ENCODE data around the gene GCNA. TPM values are rescaled to one million over a fixed set of nuclear protein-coding genes. Genes with fewer than 3 reads are reported as not detected.

Gene GCNA
- total and polyA plus RNA-seq, 2 donors (not counting 1 experiment from before 2014, with no cell fraction given), result 0.74 to 2.3 TPM

DNA sequence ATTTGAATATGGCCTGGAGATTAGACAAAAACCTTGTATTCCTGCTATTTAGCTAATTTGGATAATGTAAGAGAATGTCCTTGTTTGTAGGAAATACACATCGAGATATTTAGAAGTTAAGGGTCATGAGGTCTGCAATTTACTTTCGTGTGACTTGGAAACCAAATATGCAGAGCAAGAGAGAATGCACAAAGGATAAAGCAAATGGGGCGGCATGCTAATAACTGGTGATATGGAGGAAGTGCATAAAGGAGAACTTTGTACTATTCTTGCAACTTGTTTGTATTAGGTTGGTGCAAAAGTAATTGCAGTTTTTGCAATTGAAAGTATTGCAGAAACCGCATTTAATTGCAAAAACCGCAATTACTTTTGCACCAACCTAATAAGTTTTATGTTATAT is 47.2 kb downstream of the GCNA start:
- Histone ChIP-seq H3K9me3 (ENCODE audit: control insufficient read depth, insufficient read depth, low read depth, low read length) (no peaks in the 10 kb centered on the region), H3K79me2 (ENCODE audit: control insufficient read depth, insufficient read depth, low read length) (no peaks in the 10 kb centered on the region), H3K27ac (ENCODE audit: insufficient read depth, low read length) (no peak overlapping the region), H3K27me3 (ENCODE audit: control insufficient read depth, insufficient read depth, low read length) (no peaks in the 10 kb centered on the region), H3K4me1 (ENCODE audit: control insufficient read depth, extremely low read depth, insufficient read depth, low read length) (peaks cover 3% of the 10 kb centered on the region), H3K9ac (ENCODE audit: insufficient read depth, low read length) (no peak overlapping the region), H3K4me3 (replicated peaks in 1 of 4; ENCODE audit: control extremely low read depth in 1 of 4, insufficient read depth in 1 of 4, low read depth in 3 of 4, low read length in 4 of 4) (no peak overlapping the region), H3K36me3 (ENCODE audit: control insufficient read depth, insufficient read depth, low read length) (no peaks in the 10 kb centered on the region), H3K4me2 (ENCODE audit: extremely low read depth, insufficient read depth, low read length) (no peak overlapping the region), H4K20me1 (ENCODE audit: control insufficient read depth, extremely low read depth, insufficient read depth, low read length) (no peaks in the 10 kb centered on the region), H2AFZ (ENCODE audit: low read length) (no peak overlapping the region)
- no peak for TF ChIP-seq EZH2 (IDR thresholded peaks at IDR 0.05; ENCODE audit: low read length, missing control alignments)
- TF ChIP-seq, protein P1, sequence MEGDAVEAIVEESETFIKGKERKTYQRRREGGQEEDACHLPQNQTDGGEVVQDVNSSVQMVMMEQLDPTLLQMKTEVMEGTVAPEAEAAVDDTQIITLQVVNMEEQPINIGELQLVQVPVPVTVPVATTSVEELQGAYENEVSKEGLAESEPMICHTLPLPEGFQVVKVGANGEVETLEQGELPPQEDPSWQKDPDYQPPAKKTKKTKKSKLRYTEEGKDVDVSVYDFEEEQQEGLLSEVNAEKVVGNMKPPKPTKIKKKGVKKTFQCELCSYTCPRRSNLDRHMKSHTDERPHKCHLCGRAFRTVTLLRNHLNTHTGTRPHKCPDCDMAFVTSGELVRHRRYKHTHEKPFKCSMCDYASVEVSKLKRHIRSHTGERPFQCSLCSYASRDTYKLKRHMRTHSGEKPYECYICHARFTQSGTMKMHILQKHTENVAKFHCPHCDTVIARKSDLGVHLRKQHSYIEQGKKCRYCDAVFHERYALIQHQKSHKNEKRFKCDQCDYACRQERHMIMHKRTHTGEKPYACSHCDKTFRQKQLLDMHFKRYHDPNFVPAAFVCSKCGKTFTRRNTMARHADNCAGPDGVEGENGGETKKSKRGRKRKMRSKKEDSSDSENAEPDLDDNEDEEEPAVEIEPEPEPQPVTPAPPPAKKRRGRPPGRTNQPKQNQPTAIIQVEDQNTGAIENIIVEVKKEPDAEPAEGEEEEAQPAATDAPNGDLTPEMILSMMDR (conservative IDR thresholded peaks at IDR 0.05 in 1 of 2, IDR thresholded peaks at IDR 0.05 in 1 of 2; ENCODE audit: low read depth in 1 of 2, low read length in 2 of 2), result no peak
- no peak for DNase-seq (ENCODE audit: low read depth in 2 of 2)

- Histone ChIP-seq H3K27ac (ENCODE audit: insufficient read depth, low read length) (no peak overlapping the region), H3K27me3 (ENCODE audit: control insufficient read depth, insufficient read depth, low read length) (no peaks in the 10 kb centered on the region), H3K4me2 (ENCODE audit: extremely low read depth, insufficient read depth, low read length) (no peak overlapping the region), H3K36me3 (ENCODE audit: control insufficient read depth, insufficient read depth, low read length) (no peaks in the 10 kb centered on the region), H4K20me1 (ENCODE audit: control insufficient read depth, extremely low read depth, insufficient read depth, low read length) (no peaks in the 10 kb centered on the region), H3K4me3 (replicated peaks in 1 of 4; ENCODE audit: control extremely low read depth in 1 of 4, insufficient read depth in 1 of 4, low read depth in 3 of 4, low read length in 4 of 4) (no peak overlapping the region), H2AFZ (ENCODE audit: low read length) (no peak overlapping the region), H3K79me2 (ENCODE audit: control insufficient read depth, insufficient read depth, low read length) (no peaks in the 10 kb centered on the region), H3K9ac (ENCODE audit: insufficient read depth, low read length) (no peak overlapping the region), H3K9me3 (ENCODE audit: control insufficient read depth, insufficient read depth, low read depth, low read length) (no peaks in the 10 kb centered on the region), H3K4me1 (ENCODE audit: control insufficient read depth, extremely low read depth, insufficient read depth, low read length) (peaks cover 3% of the 10 kb centered on the region)
- TF ChIP-seq, protein P1 (conservative IDR thresholded peaks at IDR 0.05 in 1 of 2, IDR thresholded peaks at IDR 0.05 in 1 of 2; ENCODE audit: low read depth in 1 of 2, low read length in 2 of 2), result no peak
- TF ChIP-seq EZH2 (IDR thresholded peaks at IDR 0.05; ENCODE audit: low read length, missing control alignments), result no peak
- no peak for DNase-seq (ENCODE audit: low read depth in 2 of 2)
Measured at GRCh38 chrX:71626576-71626975, 48.3 kb downstream of the GCNA start.

- Histone ChIP-seq H3K9ac (ENCODE audit: insufficient read depth, low read length) (no peak overlapping the region), H3K27me3 (ENCODE audit: control insufficient read depth, insufficient read depth, low read length) (no peaks in the 10 kb centered on the region), H3K4me1 (ENCODE audit: control insufficient read depth, extremely low read depth, insufficient read depth, low read length) (peaks cover 3% of the 10 kb centered on the region), H2AFZ (ENCODE audit: low read length) (no peak overlapping the region), H3K27ac (ENCODE audit: insufficient read depth, low read length) (no peak overlapping the region), H4K20me1 (ENCODE audit: control insufficient read depth, extremely low read depth, insufficient read depth, low read length) (no peaks in the 10 kb centered on the region), H3K9me3 (ENCODE audit: control insufficient read depth, insufficient read depth, low read depth, low read length) (no peaks in the 10 kb centered on the region), H3K4me3 (replicated peaks in 1 of 4; ENCODE audit: control extremely low read depth in 1 of 4, insufficient read depth in 1 of 4, low read depth in 3 of 4, low read length in 4 of 4) (no peak overlapping the region), H3K4me2 (ENCODE audit: extremely low read depth, insufficient read depth, low read length) (no peak overlapping the region), H3K36me3 (ENCODE audit: control insufficient read depth, insufficient read depth, low read length) (no peaks in the 10 kb centered on the region), H3K79me2 (ENCODE audit: control insufficient read depth, insufficient read depth, low read length) (no peaks in the 10 kb centered on the region)
- no peak for TF ChIP-seq EZH2 (IDR thresholded peaks at IDR 0.05; ENCODE audit: low read length, missing control alignments)
- TF ChIP-seq, protein P1 (conservative IDR thresholded peaks at IDR 0.05 in 1 of 2, IDR thresholded peaks at IDR 0.05 in 1 of 2; ENCODE audit: low read depth in 1 of 2, low read length in 2 of 2), result no peak
- no peak for DNase-seq (ENCODE audit: low read depth in 2 of 2)
Measured at GRCh38 chrX:71627588-71628404, 49.6 kb downstream of the GCNA start.
